ENCODE measurements around the gene LAMP5.

The LAMP5 gene

DNA sequence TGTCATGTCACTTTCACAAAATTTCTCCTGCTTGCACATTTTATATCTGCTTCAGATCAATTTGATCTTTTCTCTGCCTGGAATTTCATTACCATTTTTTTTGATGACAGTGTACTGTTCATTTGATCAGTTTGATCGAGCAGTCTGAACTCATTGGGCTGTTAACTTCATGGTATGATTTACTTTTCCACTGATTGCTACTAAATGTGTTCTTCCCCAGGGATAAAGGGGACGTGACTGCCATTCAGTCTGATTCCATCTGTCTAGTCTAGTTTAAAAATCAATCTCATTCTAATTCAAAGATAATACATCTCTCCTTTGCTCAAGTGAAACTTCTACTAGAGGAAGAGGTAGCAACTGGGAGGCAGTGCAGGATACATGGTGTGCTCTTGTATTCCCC is 21.1 kb downstream of the LAMP5 start:
- DNase-seq (ENCODE audit: low spot score): no peak

DNA sequence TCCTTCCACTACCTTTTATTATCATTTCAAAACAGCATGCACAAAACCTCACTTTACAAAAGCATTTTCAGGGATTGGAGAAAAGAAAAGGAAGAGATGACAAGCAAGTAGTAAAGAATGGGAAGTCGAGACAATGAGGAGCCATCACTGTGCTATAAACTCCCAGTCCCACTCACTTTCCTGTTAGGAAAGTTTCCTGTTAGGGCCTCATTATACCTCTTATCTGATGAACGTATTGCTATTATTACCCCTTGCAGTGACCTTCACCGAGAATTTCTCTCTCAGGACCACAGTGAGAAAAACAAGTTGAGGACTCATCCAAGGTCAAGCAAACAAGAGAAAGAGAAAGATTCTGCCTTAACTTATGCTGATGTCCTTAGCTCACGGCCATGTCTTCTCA is 28.8 kb downstream of the LAMP5 start:
- no peak for DNase-seq (ENCODE audit: low spot score)

DNA sequence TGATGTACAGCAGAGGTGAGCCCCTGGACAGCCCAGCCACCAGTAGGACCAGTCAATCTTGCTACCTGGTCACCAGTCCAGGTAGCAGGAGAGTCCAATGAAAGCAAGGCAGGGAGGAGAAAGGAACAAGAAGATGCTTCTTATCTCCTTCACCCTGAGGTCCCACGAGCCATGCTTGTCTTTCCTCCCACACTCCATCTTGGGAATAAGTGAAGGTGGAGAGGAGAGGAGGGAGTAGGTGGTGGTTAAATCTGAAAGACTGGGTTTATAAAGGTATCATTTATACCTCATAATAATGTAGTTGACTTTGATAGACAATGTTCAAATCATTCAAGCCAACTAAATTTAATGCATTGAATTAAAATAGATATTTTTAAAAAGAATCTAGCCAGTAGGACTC is 35.9 kb downstream of the LAMP5 start:
- DNase-seq (ENCODE audit: low spot score): no peak

DNA sequence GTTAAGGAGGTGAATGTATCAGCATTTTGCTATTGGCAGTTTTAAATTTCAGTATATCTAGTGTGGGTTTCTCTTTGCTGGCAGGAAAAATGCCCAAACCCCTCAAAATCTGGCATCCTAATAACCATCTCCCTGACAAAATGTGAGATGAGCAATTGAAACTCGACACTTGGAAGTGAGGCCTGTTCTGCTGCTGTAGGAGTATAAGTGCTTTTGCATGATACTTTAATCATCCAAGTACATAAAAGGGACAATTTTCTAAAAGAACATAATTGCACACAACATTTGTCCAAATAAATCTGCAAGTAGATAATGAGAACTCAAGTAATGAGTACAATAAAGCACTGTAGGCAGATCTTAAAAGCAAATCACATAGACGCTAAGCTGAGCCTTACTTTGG is 36.5 kb downstream of the LAMP5 start:
- no peak for DNase-seq (ENCODE audit: low spot score)

DNA sequence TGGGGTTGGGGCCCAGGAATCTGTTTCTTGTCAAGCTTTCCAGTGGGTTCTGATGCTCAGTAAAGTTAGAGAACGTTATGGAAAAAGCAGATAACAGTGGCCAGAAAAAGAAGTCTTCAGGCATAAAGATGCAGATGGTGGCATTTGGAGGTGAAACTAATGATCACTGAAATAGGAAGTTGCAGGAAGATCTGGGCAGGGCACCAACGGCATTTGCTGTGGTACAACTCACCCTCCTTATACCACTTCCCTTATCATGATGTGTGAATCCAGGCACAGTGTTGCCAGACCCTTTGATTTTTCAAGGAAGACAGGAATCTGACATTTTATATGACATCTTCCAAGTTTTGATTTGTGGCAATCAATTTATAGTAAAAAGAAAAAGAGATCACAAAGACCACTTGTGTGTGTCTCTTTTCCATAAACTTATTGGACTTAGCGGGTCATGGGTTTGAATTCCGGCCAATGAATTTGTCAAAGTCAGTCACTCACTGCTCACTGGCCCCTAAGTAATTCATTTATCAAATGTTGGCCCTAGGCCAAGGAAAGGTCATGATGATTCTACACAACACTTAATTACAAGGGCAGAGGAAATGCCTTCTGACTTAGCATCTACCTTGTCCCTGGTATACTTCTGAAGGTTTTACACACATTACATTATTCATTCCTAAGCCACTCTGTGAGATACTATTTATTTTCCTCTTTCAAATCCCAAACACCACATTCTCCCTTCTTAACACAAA is 37.6 kb downstream of the LAMP5 start:
- DNase-seq (ENCODE audit: low spot score): no peak

DNA sequence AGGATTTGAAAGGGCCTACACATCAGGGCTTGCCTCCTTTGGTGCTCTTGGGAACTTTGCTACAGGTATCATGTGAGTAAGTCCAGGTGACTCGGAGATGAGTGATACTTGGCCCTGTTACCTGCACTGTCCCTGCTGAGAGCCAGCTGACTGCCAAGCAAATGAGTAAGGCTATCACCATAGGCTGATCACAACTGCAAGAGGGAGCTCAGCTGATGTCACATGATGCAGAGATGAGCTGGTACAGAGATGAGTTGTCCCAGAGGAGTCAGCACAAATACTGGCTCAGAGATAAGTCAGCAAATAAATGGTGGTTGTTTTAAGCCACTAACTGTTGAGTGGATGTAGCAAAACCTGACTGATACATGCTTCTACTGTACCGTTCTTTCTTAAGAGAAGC is 41.4 kb downstream of the LAMP5 start:
- DNase-seq (ENCODE audit: low spot score): no peak

DNA sequence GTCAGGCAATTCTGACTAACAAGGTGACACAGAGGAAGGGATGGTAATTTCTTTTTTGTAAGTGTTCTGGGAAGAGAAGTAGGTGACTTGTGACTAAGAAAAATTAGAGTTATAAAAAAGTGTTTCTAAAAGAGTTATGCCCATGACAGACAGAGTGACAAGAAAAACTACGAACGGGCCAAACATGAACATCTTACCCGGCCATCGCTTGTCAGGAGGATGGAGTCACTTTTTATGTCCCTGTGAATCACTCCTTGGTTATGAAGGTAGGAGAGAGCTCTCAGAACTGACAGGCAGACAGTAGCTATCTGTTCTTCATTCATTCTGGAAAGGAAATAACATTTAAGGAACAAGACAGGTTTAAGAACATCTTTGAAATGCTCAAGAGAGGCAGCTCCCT is 43.0 kb downstream of the LAMP5 start:
- no peak for DNase-seq (ENCODE audit: low spot score)

DNA sequence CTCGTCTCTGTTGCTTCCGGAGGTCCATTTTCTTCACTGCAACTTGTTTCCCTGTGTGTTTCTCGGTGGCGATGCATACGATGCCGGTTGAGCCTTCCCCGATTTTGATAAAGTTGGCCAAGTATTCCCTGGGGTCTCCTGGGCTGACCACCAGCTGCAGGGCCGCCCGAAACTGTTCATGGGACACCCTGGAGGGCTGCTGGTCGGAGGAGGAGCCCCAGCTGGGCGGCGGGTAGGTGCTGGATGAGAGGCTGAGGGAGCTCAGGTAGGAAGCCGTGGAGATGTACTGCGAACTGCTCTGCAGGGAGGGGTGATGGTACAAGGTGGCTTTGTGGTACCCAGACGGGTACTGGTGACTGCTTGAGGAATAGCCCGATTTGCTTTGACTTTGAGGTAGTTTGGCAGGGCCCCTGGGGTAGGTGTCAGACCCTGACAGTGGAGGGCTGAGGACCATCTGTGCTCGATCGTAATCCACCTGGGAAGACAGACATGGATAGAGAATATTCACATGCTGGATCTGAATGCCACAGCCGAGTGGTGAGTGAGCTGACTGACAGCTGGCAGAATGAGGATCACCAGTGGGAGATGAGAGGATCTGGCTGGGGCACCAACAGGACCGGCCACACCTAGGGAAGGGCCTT is 51.6 kb downstream of the LAMP5 start:
- no peak for DNase-seq (ENCODE audit: low spot score)

DNA sequence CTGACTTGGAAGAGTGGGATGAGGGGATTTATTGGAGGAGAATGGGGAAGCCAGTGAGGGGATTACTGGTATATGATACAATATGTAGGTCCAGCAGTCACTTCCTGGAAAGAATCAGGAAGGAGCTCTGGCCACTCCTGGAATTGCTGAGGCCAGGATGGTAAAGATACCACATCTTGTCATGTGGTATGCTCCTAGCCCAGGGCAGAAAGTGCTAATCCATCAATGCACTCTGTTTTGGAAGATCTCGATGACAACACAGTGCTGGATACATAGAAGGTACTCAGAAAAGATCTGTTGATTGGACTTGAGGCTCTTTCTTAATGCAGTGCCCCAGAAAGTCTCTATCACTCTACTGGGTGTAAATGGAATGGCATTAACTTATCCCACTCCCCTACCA is 52.6 kb downstream of the LAMP5 start:
- no peak for DNase-seq (ENCODE audit: low spot score)

DNA sequence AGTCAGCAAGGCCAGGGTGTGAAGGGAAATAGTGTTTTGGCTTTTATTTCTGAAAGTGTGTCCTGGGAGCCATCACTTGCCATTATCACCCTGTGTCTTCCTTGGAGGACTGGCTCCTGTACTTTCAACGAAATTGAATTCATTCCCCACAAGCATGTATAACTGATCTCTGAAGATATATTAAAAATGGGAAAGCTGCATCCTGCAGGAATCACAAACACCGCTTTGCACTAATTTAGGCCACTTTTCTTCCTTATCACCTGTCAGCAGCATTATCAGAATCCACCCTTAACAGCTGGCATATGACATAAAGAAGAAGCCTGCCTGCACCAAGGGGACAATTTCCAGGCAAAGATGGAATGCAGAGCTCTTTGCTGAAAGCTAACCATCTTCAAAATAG is 56.2 kb downstream of the LAMP5 start:
- DNase-seq (ENCODE audit: low spot score): no peak

DNA sequence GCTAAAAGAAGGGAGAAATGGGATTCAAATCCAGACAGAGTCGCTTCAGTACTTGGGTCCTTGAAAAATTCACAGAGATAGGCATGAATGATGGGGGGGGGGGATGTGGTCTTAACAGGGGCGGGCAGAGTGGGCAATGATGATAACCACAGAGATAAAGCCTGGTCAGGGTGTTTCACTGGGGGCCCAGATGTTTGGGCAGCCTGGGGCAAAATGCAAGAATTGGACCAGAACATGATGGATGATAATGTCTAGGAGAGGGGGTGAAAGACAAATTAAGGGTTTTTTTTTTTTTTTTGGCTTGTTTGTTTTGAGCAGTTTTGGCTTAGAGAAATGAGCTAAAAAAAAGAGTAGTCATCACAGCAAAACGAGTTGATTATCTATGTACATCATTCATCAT is 57.4 kb downstream of the LAMP5 start:
- DNase-seq (ENCODE audit: low spot score): no peak

DNA sequence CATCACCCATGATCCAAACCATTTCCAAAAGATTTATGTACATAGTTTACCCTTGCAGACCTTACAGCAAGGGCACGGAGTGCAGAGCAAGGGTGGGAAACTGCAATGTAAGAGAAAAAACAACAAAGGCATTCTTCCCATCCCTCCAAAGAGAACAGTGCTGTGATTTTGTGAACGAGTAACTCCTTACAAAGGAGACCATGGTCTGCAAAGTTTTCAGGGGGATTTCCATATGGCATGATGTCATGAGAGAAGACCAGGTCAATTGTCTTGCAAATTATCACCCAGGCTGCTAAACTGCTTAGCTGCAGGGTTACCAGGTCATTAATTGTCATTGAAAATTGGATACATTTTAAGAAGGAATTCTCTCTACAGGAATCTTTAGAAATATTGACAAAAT is 58.3 kb downstream of the LAMP5 start:
- no peak for DNase-seq (ENCODE audit: low spot score)

DNA sequence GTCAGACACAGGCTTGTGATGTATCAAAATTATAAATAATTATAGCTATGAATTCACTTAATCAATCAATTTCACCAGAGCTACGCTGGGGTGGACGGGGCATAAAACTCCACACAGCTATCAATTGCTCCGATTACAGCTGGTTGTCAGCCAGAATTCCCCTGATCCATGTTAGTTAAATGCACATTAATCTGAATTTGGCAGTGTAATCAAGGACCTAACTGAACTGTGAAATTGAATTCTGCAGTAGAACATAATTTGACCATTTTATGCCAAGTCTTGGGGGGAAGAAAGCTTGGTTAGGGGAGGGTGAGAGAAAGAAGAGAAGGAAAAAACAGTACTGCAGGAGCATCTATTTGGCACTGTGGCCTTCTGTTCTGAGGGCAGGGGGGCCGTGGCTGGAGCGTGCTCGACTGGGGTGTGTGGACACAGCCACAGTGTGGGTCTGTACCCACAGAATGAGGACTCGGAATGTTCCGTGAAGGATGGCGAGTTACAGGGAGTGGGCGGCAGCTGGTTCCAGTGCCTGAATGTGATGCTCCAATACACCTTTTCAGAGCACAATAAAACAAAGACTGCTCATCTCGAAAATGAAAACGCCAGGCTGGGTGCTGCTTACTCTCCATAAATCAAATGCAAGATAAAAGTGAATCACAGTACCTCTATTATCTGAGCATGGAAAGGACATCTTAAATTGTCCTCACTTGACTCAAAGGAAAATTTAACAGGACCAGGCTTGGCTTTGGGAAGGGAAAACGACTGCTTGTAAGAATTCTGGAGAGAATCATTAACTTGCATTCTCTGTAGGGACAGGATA is 59.2 kb downstream of the LAMP5 start:
- no peak for DNase-seq (ENCODE audit: low spot score)

DNA sequence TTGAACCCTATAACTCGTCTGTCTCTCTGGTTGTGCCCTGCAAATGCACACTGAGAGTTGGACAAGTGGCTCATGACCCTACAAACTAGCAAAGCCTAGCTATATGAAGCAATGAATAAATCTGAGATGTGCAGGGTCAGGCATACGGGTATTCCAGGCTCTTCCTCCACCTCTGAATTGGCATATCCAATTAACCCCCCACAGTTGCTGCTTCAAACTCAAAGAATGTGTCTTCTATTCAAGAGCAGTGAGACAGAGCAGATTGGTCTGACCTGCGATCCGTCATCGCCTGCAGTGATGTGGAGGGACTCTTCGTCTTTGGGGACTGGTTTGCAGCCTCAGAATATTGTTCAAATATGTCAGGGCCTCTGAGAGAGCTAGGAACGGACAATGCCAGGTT is 59.8 kb downstream of the LAMP5 start:
- DNase-seq (ENCODE audit: low spot score): no peak

DNA sequence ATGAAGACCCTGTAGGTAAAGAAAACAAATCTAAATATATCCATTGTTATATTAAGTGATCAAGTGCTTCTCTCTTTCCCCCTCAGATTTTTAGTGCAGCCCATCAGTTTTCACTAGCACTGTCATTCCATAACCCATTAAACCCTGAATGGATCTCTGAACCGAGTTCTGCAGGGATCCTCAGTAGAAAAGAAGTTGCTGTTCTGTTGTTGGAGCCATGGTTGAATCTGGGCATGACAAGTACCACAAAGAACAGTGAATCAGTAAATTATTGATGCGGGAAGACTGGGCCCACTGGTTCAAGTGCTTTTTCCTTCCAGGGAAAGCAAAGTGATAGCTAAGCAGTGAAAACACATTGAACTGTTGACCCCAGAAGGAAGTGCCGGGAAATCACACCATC is 60.4 kb downstream of the LAMP5 start:
- DNase-seq (ENCODE audit: low spot score): no peak

DNA sequence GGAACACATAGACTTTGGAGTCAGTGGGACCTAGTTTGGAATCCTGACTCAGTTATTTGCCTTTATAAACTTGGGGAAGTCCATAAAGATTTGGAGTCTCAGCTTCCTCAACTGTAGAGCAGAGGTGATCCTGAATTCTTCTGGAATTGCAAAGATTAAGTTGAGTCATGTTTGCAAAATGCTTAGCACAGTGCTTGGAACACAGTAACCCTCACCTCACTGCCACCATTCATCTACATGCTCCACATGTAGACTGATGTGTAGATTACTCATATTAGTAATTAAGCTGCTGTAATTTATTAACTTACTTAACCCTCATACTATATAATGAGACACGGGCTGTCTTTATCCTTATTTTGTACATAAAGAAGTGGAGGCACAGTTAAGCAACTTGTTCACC is 61.4 kb downstream of the LAMP5 start:
- DNase-seq (ENCODE audit: low spot score): no peak

DNA sequence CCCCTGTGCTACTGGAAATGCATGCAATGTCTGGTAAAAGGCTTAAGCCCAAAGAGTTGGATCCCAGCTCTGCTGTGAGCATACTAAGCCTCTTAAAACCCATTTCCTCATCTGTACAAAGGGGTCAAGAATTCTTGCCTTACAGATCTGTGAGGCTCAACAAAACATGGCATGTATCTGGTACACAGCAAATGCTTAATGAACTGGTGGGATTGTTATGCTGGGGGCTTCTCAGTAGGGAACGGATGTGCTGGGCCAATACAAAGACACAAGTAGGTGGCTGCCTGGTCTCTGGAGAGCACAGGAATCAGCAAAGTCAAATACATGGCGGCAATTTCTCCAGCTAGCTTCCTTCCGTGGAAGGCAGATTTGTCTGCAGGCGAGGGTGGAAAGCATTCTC is 62.3 kb downstream of the LAMP5 start:
- DNase-seq (ENCODE audit: low spot score): no peak

DNA sequence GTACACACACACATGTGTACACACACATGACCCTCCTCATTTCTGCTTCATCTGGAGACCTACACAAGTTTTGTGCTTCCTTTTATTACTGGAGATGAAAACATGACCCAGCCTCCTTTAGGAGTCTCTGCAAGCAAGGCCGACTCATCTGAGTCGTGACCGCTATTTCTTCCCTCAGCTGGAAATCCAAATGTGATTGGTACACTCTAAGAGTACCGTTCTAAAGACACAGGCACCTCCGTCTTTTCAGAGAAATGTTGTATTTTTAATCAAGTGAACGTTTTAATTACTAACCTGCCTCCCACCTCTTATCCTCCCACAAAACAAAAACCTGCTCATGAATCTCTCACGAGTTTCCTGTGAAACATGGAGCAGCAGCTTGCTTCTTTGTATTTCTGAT is 63.0 kb downstream of the LAMP5 start:
- DNase-seq (ENCODE audit: low spot score): no peak

DNA sequence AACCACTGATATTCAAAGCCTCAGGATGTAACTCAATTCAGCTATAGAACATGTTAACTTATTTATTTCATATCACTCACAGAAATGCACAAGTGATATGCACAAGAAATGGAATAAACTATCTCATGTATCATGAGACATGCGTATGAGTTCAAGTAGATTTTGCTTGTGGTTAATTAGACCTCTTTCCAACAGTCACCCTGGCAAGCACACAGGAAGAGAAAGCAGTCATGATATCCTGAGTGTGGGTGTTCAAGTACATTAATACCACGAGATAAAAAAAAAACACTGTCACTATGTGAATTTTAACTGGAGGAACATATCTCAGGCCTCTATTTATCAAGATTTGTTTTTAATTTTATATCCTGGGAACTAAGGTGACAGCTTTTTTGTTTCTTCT is 64.2 kb downstream of the LAMP5 start:
- no peak for DNase-seq (ENCODE audit: low spot score)

Data from hepatic stellate cell (primary cell).